GM23338 (cell line): ENCODE data around the gene ZNF277. TPM values are rescaled to one million over a fixed set of nuclear protein-coding genes. Genes with fewer than 3 reads are reported as not detected.

Source experiments
- ATAC-seq: fragments of 200-7000 bp; cut with Tn5 transposase; 3 replicates; pipeline ENCODE4 v1.9.1; 2020
- DNase-seq: peaks from one replicate; pipeline ENCODE4 v3.0.0-alpha.2; 2015; ENCODE audit warnings: low spot score
- H2AFZ ChIP-seq: fragments of 200-600 bp; sonication (generic); 2 replicates; pipeline ENCODE4 v1.8.0; 2016; ENCODE audit warnings: antibody characterized with exemption, mild to moderate bottlenecking, moderate library complexity
- H3F3A ChIP-seq: fragments of 200-600 bp; sonication (generic); replicated peaks from 2 replicates; pipeline ENCODE4 v1.8.0; 2017; ENCODE audit warnings: antibody characterized with exemption, mixed run types, low read depth
- H3K27ac ChIP-seq: fragments of 200-600 bp; sonication (generic); 2 replicates; pipeline ENCODE4 v1.6.1; 2016; ENCODE audit warnings: low read depth
- H3K27me3 ChIP-seq: fragments of 200-600 bp; sonication (generic); 2 replicates; pipeline ENCODE4 v1.8.0; 2016; ENCODE audit warnings: mild to moderate bottlenecking, mixed run types, moderate library complexity; ENCODE audit not compliant: insufficient read depth
- H3K36me3 ChIP-seq: fragments of 200-600 bp; sonication (generic); 2 replicates; pipeline ENCODE4 v1.8.0; 2016; ENCODE audit warnings: mild to moderate bottlenecking; ENCODE audit not compliant: insufficient read depth
- H3K4me1 ChIP-seq: fragments of 200-600 bp; sonication (generic); 2 replicates; pipeline ENCODE4 v1.8.0; 2016; ENCODE audit warnings: mild to moderate bottlenecking, moderate library complexity; ENCODE audit not compliant: insufficient read depth
- H3K4me2 ChIP-seq: fragments of 200-600 bp; sonication (generic); 2 replicates; pipeline ENCODE4 v1.7.1; 2017; ENCODE audit warnings: mixed run types
- H3K4me3 ChIP-seq: fragments of 200-600 bp; sonication (generic); 2 replicates; pipeline ENCODE4 v1.6.1; 2016; ENCODE audit warnings: mixed run types
- H3K79me2 ChIP-seq: fragments of 200-600 bp; sonication (generic); replicated peaks from 2 replicates; pipeline ENCODE4 v1.8.0; 2017; ENCODE audit warnings: mild to moderate bottlenecking; ENCODE audit not compliant: insufficient read depth
- H3K9me2 ChIP-seq: fragments of 200-600 bp; sonication (generic); 2 replicates; pipeline ENCODE4 v1.8.0; 2017; ENCODE audit not compliant: insufficient read depth
- H4K20me1 ChIP-seq: fragments of 200-600 bp; sonication (generic); replicated peaks from 2 replicates; pipeline ENCODE4 v1.8.0; 2017; ENCODE audit warnings: mild to moderate bottlenecking; ENCODE audit not compliant: insufficient read depth
- H3K27ac Mint-ChIP-seq: 2 replicates; pipeline ENCODE4 v1.8.0; 2020; ENCODE audit warnings: inconsistent platforms, mild to moderate bottlenecking, moderate library complexity, mixed read lengths
- H3K27me3 Mint-ChIP-seq: 3 replicates; pipeline ENCODE4 v1.8.0; 2022; ENCODE audit warnings: low read depth, mild to moderate bottlenecking, moderate library complexity, mixed read lengths, inconsistent platforms; ENCODE audit not compliant: insufficient read depth, poor library complexity
- H3K36me3 Mint-ChIP-seq: 3 replicates; pipeline ENCODE4 v1.8.0; 2021; ENCODE audit warnings: low read depth, mild to moderate bottlenecking, inconsistent platforms, moderate library complexity, mixed read lengths
- H3K4me1 Mint-ChIP-seq: 3 replicates; pipeline ENCODE4 v1.8.0; 2020; ENCODE audit warnings: mild to moderate bottlenecking, inconsistent platforms, mixed read lengths
- H3K4me3 Mint-ChIP-seq: 3 replicates; pipeline ENCODE4 v1.8.0; 2021; ENCODE audit warnings: moderate library complexity, mild to moderate bottlenecking, inconsistent platforms, mixed read lengths
- H3K9me3 Mint-ChIP-seq: 3 replicates; pipeline ENCODE4 v1.8.0; 2020; ENCODE audit warnings: moderate library complexity, mild to moderate bottlenecking, inconsistent platforms, mixed read lengths
- ETS1 ChIP-seq: IDR thresholded peaks from 2 replicates; pipeline ENCODE4 v1.6.1; 2016; ENCODE audit warnings: antibody characterized with exemption
- EZH2phosphoT487 ChIP-seq: fragments of 200-600 bp; sonication (generic); IDR thresholded peaks from one replicate; pipeline ENCODE4 v1.8.1; 2018; ENCODE audit warnings: antibody characterized with exemption; ENCODE audit not compliant: unreplicated experiment
- POLR2AphosphoS5 ChIP-seq: IDR thresholded peaks from 2 replicates; pipeline ENCODE4 v1.6.1; 2016; ENCODE audit warnings: antibody characterized with exemption, low read depth
- ZNF114 ChIP-seq: fragments of 250-450 bp; sonication (Bioruptor Pico); IDR thresholded peaks from 2 replicates; pipeline ENCODE4 v1.5.0; 2020; ENCODE audit warnings: mild to moderate bottlenecking, moderate library complexity
- ZNF331 ChIP-seq: fragments of 250-450 bp; sonication (Bioruptor Pico); IDR thresholded peaks from 2 replicates; pipeline ENCODE4 v1.5.0; 2020; ENCODE audit warnings: low read depth, mild to moderate bottlenecking, moderate library complexity
- polyA plus RNA-seq: library from polyadenylated mRNA; unstranded; fragments of >200 nt; fragmentation: Nextera tagmentation; extraction: Ambion mirVana; gene quantifications from 2 replicates; pipeline ENCODE4 v1.2.1, GENCODE V29; 2016
- total RNA-seq: library from RNA; depleted of rRNA; stranded (reverse); fragments of >200 nt; shearing (Covaris generic); gene quantifications from 2 replicates; pipeline ENCODE4 v1.2.3, GENCODE V29; 2014

ZNF277 gene
- total and polyA plus RNA-seq, 2 experiments from 2014 or later: 25.4 to 28.9 TPM

GRCh38 chr7:112215787-112216186 lies 9.3 kb downstream of the ZNF277 start:
- peaks cover 3% of the 10 kb centered on the region for H3K27me3 Mint-ChIP-seq
- no peak for ATAC-seq

GRCh38 chr7:112220877-112221434 lies 14.5 kb downstream of the ZNF277 start:
- no peaks in the 10 kb centered on the region for H3K36me3 ChIP-seq
- H3K27me3 ChIP-seq: no peaks in the 10 kb centered on the region
- no peaks in the 10 kb centered on the region for H3K9me2 ChIP-seq
- no peak overlapping the region for H2AFZ ChIP-seq
- no peak overlapping the region for H3K27ac ChIP-seq
- Mint-ChIP-seq H3K27ac (no peak overlapping the region), H3K4me1 (peaks cover 32% of the 10 kb centered on the region), H3K4me3 (no peak overlapping the region), H3K9me3 (no peaks in the 10 kb centered on the region; the same call in 2 of the 3 replicates), H3K27me3 (peaks cover 7% of the 10 kb centered on the region), H3K36me3 (peaks cover 6% of the 10 kb centered on the region)
- H3K4me3 ChIP-seq: no peak overlapping the region
- TF ChIP-seq EZH2phosphoT487: no peak
- TF ChIP-seq ZNF114 (CRISPR knock-in tag): no peak
- TF ChIP-seq ETS1: no peak
- DNase-seq: no peak
- ATAC-seq: no peak
- H3K4me1 ChIP-seq: peaks cover 23% of the 10 kb centered on the region
- H3K4me2 ChIP-seq: no peak overlapping the region
- peaks cover 4% of the 10 kb centered on the region; the same call in 1 of the 2 replicates for H4K20me1 ChIP-seq
- H3K79me2 ChIP-seq: peaks cover 100% of the 10 kb centered on the region
- H3F3A ChIP-seq: no peaks in the 10 kb centered on the region

More at GRCh38 chr7:112215787-112216186, 9.3 kb downstream of the ZNF277 start:
- peaks cover 46% of the 10 kb centered on the region for H3K4me1 ChIP-seq
- no peaks in the 10 kb centered on the region for H3K9me3 Mint-ChIP-seq
- TF ChIP-seq ZNF114 (CRISPR knock-in tag) (no peak), ZNF331 (CRISPR knock-in tag) (no peak)
- peak overlapping the region; percentile 12; the same call in 1 of the 3 replicates for H3K4me3 Mint-ChIP-seq
- peak overlapping the region; percentile 79 for H3K27ac Mint-ChIP-seq
- H4K20me1 ChIP-seq: peaks cover 26% of the 10 kb centered on the region
- H2AFZ ChIP-seq: no peak overlapping the region
- peaks cover 72% of the 10 kb centered on the region for H3K4me1 Mint-ChIP-seq
- H3K9me2 ChIP-seq: no peaks in the 10 kb centered on the region
- peak overlapping the region; percentile 5; the same call in 1 of the 2 replicates for H3K4me3 ChIP-seq
- peaks cover under 1% of the 10 kb centered on the region; the same call in 2 of the 3 replicates for H3K36me3 Mint-ChIP-seq
- no peaks in the 10 kb centered on the region for H3K27me3 ChIP-seq
- no peaks in the 10 kb centered on the region for H3F3A ChIP-seq
- H3K79me2 ChIP-seq: peaks cover 98% of the 10 kb centered on the region
- H3K4me2 ChIP-seq: peak overlapping the region; percentile 45
- H3K27ac ChIP-seq: no peak overlapping the region
- H3K36me3 ChIP-seq: no peaks in the 10 kb centered on the region
- no peak for DNase-seq

- ATAC-seq (no peak), DNase-seq (no peak)
- H3K4me3 Mint-ChIP-seq: no peak overlapping the region
- H3K9me3 Mint-ChIP-seq: no peaks in the 10 kb centered on the region; the same call in 2 of the 3 replicates
- Histone ChIP-seq H3K27me3 (no peaks in the 10 kb centered on the region), H3F3A (no peaks in the 10 kb centered on the region), H3K4me2 (no peak overlapping the region), H2AFZ (no peak overlapping the region), H3K9me2 (0 out of 2 replicates have a peak, but pooled peaks cover 4% of the 10 kb centered on the region), H4K20me1 (no peaks in the 10 kb centered on the region; the same call in 1 of the 2 replicates), H3K36me3 (no peaks in the 10 kb centered on the region), H3K4me3 (no peak overlapping the region), H3K79me2 (peaks cover 94% of the 10 kb centered on the region), H3K4me1 (peaks cover 28% of the 10 kb centered on the region), H3K27ac (no peak overlapping the region)
- TF ChIP-seq POLR2AphosphoS5 (no peak), ETS1 (no peak)
- H3K4me1 Mint-ChIP-seq: peaks cover 34% of the 10 kb centered on the region
- peaks cover 6% of the 10 kb centered on the region for H3K36me3 Mint-ChIP-seq
- H3K27me3 Mint-ChIP-seq: peaks cover 4% of the 10 kb centered on the region
- no peak overlapping the region for H3K27ac Mint-ChIP-seq
Observed at GRCh38 chr7:112223310-112223709, 16.8 kb downstream of the ZNF277 start.
